HCT116 (cell line): ENCODE results near the gene ARMC3. TPM values are rescaled to one million over a fixed set of nuclear protein-coding genes. Genes with fewer than 3 reads are reported as not detected.
A peak's percentile ranks its signal among the peaks of the same experiment; 100 is the strongest.

Source experiments
- ATAC-seq: fragments of 200-7000 bp; cut with Tn5 transposase; 2 replicates; pipeline ENCODE4 v1.9.1; 2020; ENCODE audit warnings: mild to moderate bottlenecking, moderate library complexity
- BruUV-seq: library from RNA; stranded (reverse); fragments of 400-500 nt; replicated peaks from 2 replicates; lab custom pipeline; 2021; lab: Mats Ljungman, UMichigan
- CTCF ChIA-PET: fragments of 300-600 bp; sonication (Branson Sonifier 250); formaldehyde crosslinking; loops from one replicate; lab custom pipeline; 2021; ENCODE audit warnings: antibody characterized with exemption; lab: Charles Lee
- POLR2A ChIA-PET: fragments of 300-600, 350-600 bp; sonication (Branson Sonifier 250); formaldehyde crosslinking; loops from one replicate; lab custom pipeline; 2021; ENCODE audit warnings: antibody characterized with exemption; lab: Charles Lee
- RAD21 ChIA-PET, 2 experiments: fragments of 300-600 bp; sonication (Branson Sonifier 250); formaldehyde crosslinking; loops; one replicate each; lab custom pipeline; 2023; ENCODE audit warnings: low total read pairs in 2 of 2; ENCODE audit not compliant: uncharacterized antibody in 2 of 2, unreplicated experiment in 2 of 2, low non-redundant PET in 1 of 2; lab: Charles Lee
- DNase-seq: peaks from one replicate; pipeline ENCODE4 v3.0.0-alpha.2; 2010; ENCODE audit warnings: low read depth, low spot score
- H2AFZ ChIP-seq: fragments of 200-600 bp; shearing (Covaris generic), sonication (generic); 2 replicates; pipeline ENCODE4 v1.6.1; 2017; ENCODE audit warnings: low read depth, mixed run types, mixed read lengths, antibody characterized with exemption, low read length; ENCODE audit not compliant: poor library complexity, severe bottlenecking
- H3K27ac ChIP-seq: 2 replicates; pipeline ENCODE4 v1.5.1; 2012; ENCODE audit warnings: low read depth, low read length
- H3K27me3 ChIP-seq: fragments of 200-600 bp; sonication (generic); 2 replicates; pipeline ENCODE4 v1.6.1; 2016; ENCODE audit warnings: mixed run types, low read length, mixed read lengths; ENCODE audit not compliant: insufficient read depth
- H3K36me3 ChIP-seq, 2 experiments: fragments of 200-500 bp in 1 of 2; fragments of 200-600 bp in 1 of 2; sonication (Bioruptor generic) in 1 of 2; sonication (generic) in 1 of 2; 2 replicates each; pipeline versions ENCODE4 v1.5.1 to v1.6.1; 2014 to 2016; ENCODE audit warnings: low read length in 2 of 2, inconsistent platforms in 1 of 2, mixed read lengths in 1 of 2, mixed run types in 1 of 2; ENCODE audit not compliant: insufficient read depth in 2 of 2, control insufficient read depth in 1 of 2
- H3K4me1 ChIP-seq, 2 experiments: fragments of 200-600 bp in 1 of 2; sonication (generic) in 1 of 2; 2 replicates each; pipeline versions ENCODE4 v1.5.1 to v1.6.1; 2012 to 2017; ENCODE audit warnings: low read length in 2 of 2, inconsistent platforms in 1 of 2, mild to moderate bottlenecking in 1 of 2, mixed read lengths in 1 of 2, mixed run types in 1 of 2, moderate library complexity in 1 of 2; ENCODE audit not compliant: insufficient read depth in 2 of 2, control insufficient read depth in 1 of 2
- H3K4me2 ChIP-seq: fragments of 200-600 bp; sonication (generic); 2 replicates; pipeline ENCODE4 v1.6.1; 2017; ENCODE audit warnings: mixed run types, low read length, mixed read lengths
- H3K4me3 ChIP-seq, 2 experiments: fragments of 200-600 bp in 1 of 2; sonication (generic) in 1 of 2; replicated peaks in 1 of 2; 2 replicates each; pipeline ENCODE4 v1.5.1; 2011 to 2016; ENCODE audit warnings: low read length in 2 of 2, control low read depth in 1 of 2, low read depth in 1 of 2, mild to moderate bottlenecking in 1 of 2, mixed read lengths in 1 of 2, mixed run types in 1 of 2
- H3K79me2 ChIP-seq: fragments of 200-600 bp; sonication (generic); 2 replicates; pipeline ENCODE4 v1.6.1; 2017; ENCODE audit warnings: mild to moderate bottlenecking, mixed run types, low read length, moderate library complexity, mixed read lengths; ENCODE audit not compliant: insufficient read depth
- H3K9ac ChIP-seq: fragments of 200-600 bp; sonication (generic); 2 replicates; pipeline ENCODE4 v1.6.1; 2016; ENCODE audit warnings: low read length, mixed read lengths
- H3K9me2 ChIP-seq: fragments of 200-600 bp; sonication (generic), shearing (Covaris generic); 2 replicates; pipeline ENCODE4 v1.6.1; 2017; ENCODE audit warnings: mixed run types, mild to moderate bottlenecking, moderate library complexity; ENCODE audit not compliant: insufficient read depth
- H3K9me3 ChIP-seq, 2 experiments: fragments of 200-500 bp in 1 of 2; fragments of 200-600 bp in 1 of 2; sonication (Bioruptor generic) in 1 of 2; sonication (generic) in 1 of 2; 2 replicates each; pipeline ENCODE4 v1.6.1; 2014 to 2017; ENCODE audit warnings: low read length in 2 of 2, mixed read lengths in 2 of 2, inconsistent platforms in 1 of 2, low read depth in 1 of 2, mild to moderate bottlenecking in 1 of 2, mixed run types in 1 of 2, moderate library complexity in 1 of 2; ENCODE audit not compliant: control insufficient read depth in 1 of 2, insufficient read depth in 1 of 2
- H4K20me1 ChIP-seq: fragments of 200-600 bp; sonication (generic), shearing (Covaris generic); 2 replicates; pipeline ENCODE4 v1.6.1; 2017; ENCODE audit warnings: mixed run types, mild to moderate bottlenecking, moderate library complexity; ENCODE audit not compliant: insufficient read depth
- CBX3 ChIP-seq: IDR thresholded peaks from 2 replicates; pipeline ENCODE4 v1.6.1; 2012; ENCODE audit warnings: low read depth
- EGR1 ChIP-seq: IDR thresholded peaks from 2 replicates; pipeline ENCODE4 v1.6.1; 2012; ENCODE audit warnings: low read depth
- ELF1 ChIP-seq: IDR thresholded peaks from 2 replicates; pipeline ENCODE4 v1.6.1; 2012; ENCODE audit warnings: low read depth, borderline replicate concordance
- EZH2 ChIP-seq: fragments of 200-600 bp; sonication (generic); IDR thresholded peaks from 2 replicates; pipeline ENCODE4 v1.6.1; 2017; ENCODE audit warnings: antibody characterized with exemption, mixed run types
- EZH2phosphoT487 ChIP-seq: fragments of 200-600 bp; IDR thresholded peaks from 2 replicates; pipeline ENCODE4 v1.6.1; 2018; ENCODE audit warnings: antibody characterized with exemption, borderline replicate concordance
- FOSL1 ChIP-seq: IDR thresholded peaks from 2 replicates; pipeline ENCODE4 v1.6.1; 2012; ENCODE audit warnings: low read depth
- JUND ChIP-seq: IDR thresholded peaks from 2 replicates; pipeline ENCODE4 v1.6.1; 2012
- POLR2A ChIP-seq: IDR thresholded peaks from 2 replicates; pipeline ENCODE4 v1.7.0; 2011; ENCODE audit warnings: borderline replicate concordance; ENCODE audit not compliant: insufficient read depth, insufficient read length; ENCODE audit errors: extremely low read depth
- POLR2AphosphoS5 ChIP-seq: IDR thresholded peaks from 2 replicates; pipeline ENCODE4 v1.6.1; 2011; ENCODE audit warnings: mild to moderate bottlenecking, low read depth, low read length, moderate library complexity
- RAD21 ChIP-seq: IDR thresholded peaks from 2 replicates; pipeline ENCODE4 v1.6.1; 2012; ENCODE audit warnings: low read depth, mild to moderate bottlenecking
- SIN3A ChIP-seq: IDR thresholded peaks from 2 replicates; pipeline ENCODE4 v1.6.1; 2012; ENCODE audit warnings: low read depth
- TCF7L2 ChIP-seq: IDR thresholded peaks from 2 replicates; pipeline ENCODE4 v1.7.0; 2011; ENCODE audit warnings: borderline replicate concordance, inconsistent platforms; ENCODE audit not compliant: insufficient read depth, insufficient read length; ENCODE audit errors: extremely low read depth
- YY1 ChIP-seq: IDR thresholded peaks from 2 replicates; pipeline ENCODE4 v1.6.1; 2011; ENCODE audit warnings: low read length, low read depth, moderate library complexity, mild to moderate bottlenecking; ENCODE audit not compliant: insufficient replicate concordance; ENCODE audit errors: extremely low read depth
- ZFX ChIP-seq: fragments of 450-650 bp; IDR thresholded peaks from 2 replicates; pipeline ENCODE4 v1.6.1; 2017
- ZNF274 ChIP-seq: fragments of 200-500 bp; sonication (Bioruptor generic); IDR thresholded peaks from 2 replicates; pipeline ENCODE4 v1.6.1; 2014; ENCODE audit warnings: mild to moderate bottlenecking, low read depth, low read length, inconsistent platforms
- intact Hi-C: fragments of 100-400 bp; cut with micrococcal nuclease; formaldehyde crosslinking; loops from 2 replicates; pipeline ENCODE4 v1.10.0; 2022
- total RNA-seq: library from RNA; stranded (reverse); gene quantifications from one replicate; pipeline ENCODE4 v1.2.1, GENCODE V29; 2021; ENCODE audit not compliant: unreplicated experiment
- TF ChIP-seq, protein P1 (sequence below), 3 experiments: fragments of 200-600 bp in 1 of 3; sonication (generic) in 1 of 3; IDR thresholded peaks in 2 of 3; conservative IDR thresholded peaks in 1 of 3; 2 replicates each; pipeline ENCODE4 v1.5.1; 2012 to 2017; ENCODE audit warnings: low read depth in 2 of 3, low read length in 2 of 3, antibody characterized with exemption in 1 of 3, borderline replicate concordance in 1 of 3, control low read depth in 1 of 3, mild to moderate bottlenecking in 1 of 3, mixed read lengths in 1 of 3, mixed run types in 1 of 3, moderate library complexity in 1 of 3; ENCODE audit not compliant: insufficient read depth in 1 of 3
- TF ChIP-seq, protein P2 (sequence below): IDR thresholded peaks from 2 replicates; pipeline ENCODE4 v1.6.1; 2012; ENCODE audit warnings: low read depth
- TF ChIP-seq, protein P3 (sequence below): IDR thresholded peaks from 2 replicates; pipeline ENCODE4 v1.6.1; 2012
- TF ChIP-seq, protein P4 (sequence below): IDR thresholded peaks from 2 replicates; pipeline ENCODE4 v1.6.1; 2012

Gene ARMC3
- total RNA-seq, 1 experiment from 2014 or later = 2.6 TPM

DNA sequence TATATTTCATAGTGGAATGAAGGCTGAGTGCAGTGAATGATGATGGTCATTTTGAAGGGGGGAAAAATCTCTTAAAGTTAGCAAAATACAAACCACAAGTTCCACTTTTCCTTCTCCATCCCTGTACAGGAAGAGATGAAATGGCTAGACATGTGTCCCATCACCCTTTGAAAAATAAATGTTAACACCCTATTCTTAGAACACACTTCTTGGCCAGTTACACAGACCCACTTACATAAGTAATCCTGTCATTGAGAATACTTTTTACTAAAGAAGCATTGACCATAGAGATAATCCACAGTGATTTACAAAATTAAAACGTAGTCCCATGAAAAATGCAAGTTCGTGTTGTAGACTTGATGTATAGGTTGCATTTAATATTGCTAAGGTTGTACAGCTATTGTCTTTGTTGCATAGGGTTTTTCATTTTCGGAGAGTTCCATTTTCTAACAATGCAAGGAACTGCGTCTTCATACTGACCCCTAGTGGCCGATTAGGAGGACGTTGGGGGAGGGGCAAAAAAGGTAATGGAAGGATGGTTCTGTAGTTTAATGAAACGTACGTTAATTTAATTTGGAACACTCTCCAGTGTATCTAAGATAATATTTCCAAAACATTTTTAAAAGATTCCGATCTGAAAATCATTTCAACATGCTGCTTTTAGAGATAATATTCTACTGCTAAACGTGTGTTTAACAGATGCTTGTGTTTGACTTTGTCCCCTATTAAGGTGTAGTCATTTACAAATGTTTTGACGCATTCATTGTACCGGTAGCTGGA is 60.9 kb downstream of the ARMC3 start:
- no peaks in the 10 kb centered on the region for H3K27me3 ChIP-seq
- DNase-seq = peak; percentile 57
- H3K36me3 ChIP-seq = no peaks in the 10 kb centered on the region
- CTCF ChIA-PET = interaction anchor here (0.6 to 2.9 kb wide), 12 partner anchors 158 to 1078 kb away, joined by 3 to 27 read pairs (median 5); no protein-coding TSS in a partner anchor
- intact Hi-C loops = loop anchor here (1.0 to 5.0 kb wide), 8 partner anchors 80 to 1491 kb away; no protein-coding TSS in a partner anchor
- peak overlapping the region; percentile 47 for H3K4me2 ChIP-seq
- peak overlapping the region; percentile 81 for H2AFZ ChIP-seq
- POLR2A ChIA-PET = no interaction called here
- peak; percentile 72 for ATAC-seq
- H3K27ac ChIP-seq = no peak overlapping the region
- peak overlapping the region in 1 of 2 experiments; percentile 23; a peak in 2 of 4 replicates for H3K4me3 ChIP-seq
- H3K79me2 ChIP-seq = no peaks in the 10 kb centered on the region
- no TSS peak for BruUV-seq
- peaks cover 0 to 16% of the 10 kb centered on the region in 2 experiments; a peak in 1 of 4 replicates for H3K4me1 ChIP-seq
- TF ChIP-seq, protein P1, sequence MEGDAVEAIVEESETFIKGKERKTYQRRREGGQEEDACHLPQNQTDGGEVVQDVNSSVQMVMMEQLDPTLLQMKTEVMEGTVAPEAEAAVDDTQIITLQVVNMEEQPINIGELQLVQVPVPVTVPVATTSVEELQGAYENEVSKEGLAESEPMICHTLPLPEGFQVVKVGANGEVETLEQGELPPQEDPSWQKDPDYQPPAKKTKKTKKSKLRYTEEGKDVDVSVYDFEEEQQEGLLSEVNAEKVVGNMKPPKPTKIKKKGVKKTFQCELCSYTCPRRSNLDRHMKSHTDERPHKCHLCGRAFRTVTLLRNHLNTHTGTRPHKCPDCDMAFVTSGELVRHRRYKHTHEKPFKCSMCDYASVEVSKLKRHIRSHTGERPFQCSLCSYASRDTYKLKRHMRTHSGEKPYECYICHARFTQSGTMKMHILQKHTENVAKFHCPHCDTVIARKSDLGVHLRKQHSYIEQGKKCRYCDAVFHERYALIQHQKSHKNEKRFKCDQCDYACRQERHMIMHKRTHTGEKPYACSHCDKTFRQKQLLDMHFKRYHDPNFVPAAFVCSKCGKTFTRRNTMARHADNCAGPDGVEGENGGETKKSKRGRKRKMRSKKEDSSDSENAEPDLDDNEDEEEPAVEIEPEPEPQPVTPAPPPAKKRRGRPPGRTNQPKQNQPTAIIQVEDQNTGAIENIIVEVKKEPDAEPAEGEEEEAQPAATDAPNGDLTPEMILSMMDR (IDR thresholded peaks at IDR 0.05 in 2 of 3, conservative IDR thresholded peaks at IDR 0.05 in 1 of 3; ENCODE audit: borderline replicate concordance in 1 of 3, insufficient read depth in 1 of 3, low read depth in 2 of 3, low read length in 2 of 3) = peak; percentile 78 to 93 (median 82)
- TF ChIP-seq FOSL1 = no peak
- TF ChIP-seq SIN3A = no peak
- no peak for TF ChIP-seq EZH2
- TF ChIP-seq POLR2AphosphoS5 = no peak
- TF ChIP-seq POLR2A = no peak
- TF ChIP-seq ELF1 = no peak
- no peak for TF ChIP-seq EZH2phosphoT487
- TF ChIP-seq, protein P2, sequence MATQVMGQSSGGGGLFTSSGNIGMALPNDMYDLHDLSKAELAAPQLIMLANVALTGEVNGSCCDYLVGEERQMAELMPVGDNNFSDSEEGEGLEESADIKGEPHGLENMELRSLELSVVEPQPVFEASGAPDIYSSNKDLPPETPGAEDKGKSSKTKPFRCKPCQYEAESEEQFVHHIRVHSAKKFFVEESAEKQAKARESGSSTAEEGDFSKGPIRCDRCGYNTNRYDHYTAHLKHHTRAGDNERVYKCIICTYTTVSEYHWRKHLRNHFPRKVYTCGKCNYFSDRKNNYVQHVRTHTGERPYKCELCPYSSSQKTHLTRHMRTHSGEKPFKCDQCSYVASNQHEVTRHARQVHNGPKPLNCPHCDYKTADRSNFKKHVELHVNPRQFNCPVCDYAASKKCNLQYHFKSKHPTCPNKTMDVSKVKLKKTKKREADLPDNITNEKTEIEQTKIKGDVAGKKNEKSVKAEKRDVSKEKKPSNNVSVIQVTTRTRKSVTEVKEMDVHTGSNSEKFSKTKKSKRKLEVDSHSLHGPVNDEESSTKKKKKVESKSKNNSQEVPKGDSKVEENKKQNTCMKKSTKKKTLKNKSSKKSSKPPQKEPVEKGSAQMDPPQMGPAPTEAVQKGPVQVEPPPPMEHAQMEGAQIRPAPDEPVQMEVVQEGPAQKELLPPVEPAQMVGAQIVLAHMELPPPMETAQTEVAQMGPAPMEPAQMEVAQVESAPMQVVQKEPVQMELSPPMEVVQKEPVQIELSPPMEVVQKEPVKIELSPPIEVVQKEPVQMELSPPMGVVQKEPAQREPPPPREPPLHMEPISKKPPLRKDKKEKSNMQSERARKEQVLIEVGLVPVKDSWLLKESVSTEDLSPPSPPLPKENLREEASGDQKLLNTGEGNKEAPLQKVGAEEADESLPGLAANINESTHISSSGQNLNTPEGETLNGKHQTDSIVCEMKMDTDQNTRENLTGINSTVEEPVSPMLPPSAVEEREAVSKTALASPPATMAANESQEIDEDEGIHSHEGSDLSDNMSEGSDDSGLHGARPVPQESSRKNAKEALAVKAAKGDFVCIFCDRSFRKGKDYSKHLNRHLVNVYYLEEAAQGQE = no peak
- no peak for TF ChIP-seq TCF7L2
- TF ChIP-seq ZNF274 = no peak
- TF ChIP-seq EGR1 = no peak
- TF ChIP-seq RAD21 = peak; percentile 96
- TF ChIP-seq CBX3 = 0 out of 2 replicates have a peak, but pooled peaks have one; percentile 41
- no peak for TF ChIP-seq ZFX
- TF ChIP-seq, protein P3, sequence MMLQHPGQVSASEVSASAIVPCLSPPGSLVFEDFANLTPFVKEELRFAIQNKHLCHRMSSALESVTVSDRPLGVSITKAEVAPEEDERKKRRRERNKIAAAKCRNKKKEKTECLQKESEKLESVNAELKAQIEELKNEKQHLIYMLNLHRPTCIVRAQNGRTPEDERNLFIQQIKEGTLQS = no peak
- TF ChIP-seq JUND = no peak
- TF ChIP-seq, protein P4, sequence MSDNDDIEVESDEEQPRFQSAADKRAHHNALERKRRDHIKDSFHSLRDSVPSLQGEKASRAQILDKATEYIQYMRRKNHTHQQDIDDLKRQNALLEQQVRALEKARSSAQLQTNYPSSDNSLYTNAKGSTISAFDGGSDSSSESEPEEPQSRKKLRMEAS = no peak
- peak; percentile 37 for TF ChIP-seq YY1
- no peaks in the 10 kb centered on the region for H3K9me2 ChIP-seq
- H4K20me1 ChIP-seq = no peaks in the 10 kb centered on the region
- no peak overlapping the region for H3K9ac ChIP-seq
- RAD21 ChIA-PET = interaction anchor here (0.6 to 1.1 kb wide), 5 partner anchors 15 to 995 kb away, joined by 4 to 5 read pairs (median 4); no protein-coding TSS in a partner anchor
- H3K9me3 ChIP-seq = no peaks in the 10 kb centered on the region
